Neuron (in vitro differentiated cells): ENCODE data around the gene ZDHHC16.
"Not testable (repeated sequence)": the region's sequence is repeated elsewhere in the genome, so short reads cannot be mapped to it uniquely, and the experiment has no call there.

Source experiments
- H2AFZ ChIP-seq: one replicate; pipeline ENCODE4 v1.6.1; 2013; ENCODE audit warnings: low read depth, mild to moderate bottlenecking, inconsistent platforms, low read length, moderate library complexity
- H3K27me3 ChIP-seq: one replicate; pipeline ENCODE4 v1.6.1; 2013; ENCODE audit warnings: low read length; ENCODE audit not compliant: insufficient read depth
- H3K36me3 ChIP-seq: one replicate; pipeline ENCODE4 v1.6.1; 2013; ENCODE audit warnings: low read length; ENCODE audit not compliant: insufficient read depth
- H3K4me1 ChIP-seq: one replicate; pipeline ENCODE4 v1.6.1; 2013; ENCODE audit warnings: low read length; ENCODE audit not compliant: insufficient read depth
- H3K4me3 ChIP-seq: 2 replicates; pipeline ENCODE4 v1.5.1; 2013; ENCODE audit warnings: mild to moderate bottlenecking, low read length, moderate library complexity
- H3K9me3 ChIP-seq: one replicate; pipeline ENCODE4 v1.6.1; 2013; ENCODE audit warnings: low read length

ZDHHC16 gene

GRCh38 chr10:97416565-97416964 lies 29.4 kb upstream of the ZDHHC16 start:
- Histone ChIP-seq H3K27me3 (no peaks in the 10 kb centered on the region), H3K4me3 (no peak overlapping the region), H3K4me1 (peaks cover 8% of the 10 kb centered on the region), H2AFZ (no peak overlapping the region), H3K36me3 (no peaks in the 10 kb centered on the region), H3K9me3 (no peaks in the 10 kb centered on the region)

- H3K9me3 ChIP-seq, H3K36me3 ChIP-seq, H2AFZ ChIP-seq, H3K27me3 ChIP-seq, H3K4me3 ChIP-seq: not testable (repeated sequence)
- peaks cover 23% of the 10 kb centered on the region for H3K4me1 ChIP-seq
These were observed 22.2 kb upstream of the ZDHHC16 start for GRCh38 chr10:97423757-97424098.

GRCh38 chr10:97425964-97426775 lies 19.8 kb upstream of the ZDHHC16 start, which contains the start of gene PGAM1:
TSS of gene PGAM1 (plus strand) at chr10:97426191. CDS start at chr10:97426308, 117 bp downstream.
- H3K4me1 ChIP-seq: peaks cover 27% of the 10 kb centered on the region
- H3K4me3 ChIP-seq: peak within 1 kb of the TSS; percentile 92
- H3K9me3 ChIP-seq: no peaks in the 10 kb centered on the region
- H3K36me3 ChIP-seq: peaks cover 11% of the 10 kb centered on the region
- H3K27me3 ChIP-seq: no peaks in the 10 kb centered on the region
- peak within 1 kb of the TSS; percentile 65 for H2AFZ ChIP-seq

GRCh38 chr10:97426776-97427570 lies 19.0 kb upstream of the ZDHHC16 start:
- Histone ChIP-seq H3K4me3 (peak overlapping the region; percentile 92), H3K4me1 (peaks cover 27% of the 10 kb centered on the region), H3K27me3 (no peaks in the 10 kb centered on the region), H2AFZ (no peak overlapping the region), H3K36me3 (peaks cover 19% of the 10 kb centered on the region), H3K9me3 (no peaks in the 10 kb centered on the region)

GRCh38 chr10:97427571-97428179 lies 18.3 kb upstream of the ZDHHC16 start:
- Histone ChIP-seq H3K4me3 (peak overlapping the region; percentile 92), H3K27me3 (no peaks in the 10 kb centered on the region), H3K36me3 (peaks cover 22% of the 10 kb centered on the region), H3K9me3 (no peaks in the 10 kb centered on the region), H2AFZ (no peak overlapping the region), H3K4me1 (peaks cover 27% of the 10 kb centered on the region)

- H3K36me3 ChIP-seq: peaks cover 26% of the 10 kb centered on the region
- H3K4me1 ChIP-seq: peaks cover 27% of the 10 kb centered on the region
- peak overlapping the region; percentile 92 for H3K4me3 ChIP-seq
- H3K9me3 ChIP-seq: no peaks in the 10 kb centered on the region
- no peaks in the 10 kb centered on the region for H3K27me3 ChIP-seq
- H2AFZ ChIP-seq: no peak overlapping the region
These were observed 17.4 kb upstream of the ZDHHC16 start for GRCh38 chr10:97428572-97428981.

GRCh38 chr10:97434055-97434454 lies 11.9 kb upstream of the ZDHHC16 start:
- no peaks in the 10 kb centered on the region for H3K27me3 ChIP-seq
- peaks cover 71% of the 10 kb centered on the region for H3K36me3 ChIP-seq
- H2AFZ ChIP-seq: no peak overlapping the region
- no peak overlapping the region for H3K4me3 ChIP-seq
- peaks cover 2% of the 10 kb centered on the region for H3K4me1 ChIP-seq
- no peaks in the 10 kb centered on the region for H3K9me3 ChIP-seq

GRCh38 chr10:97434557-97434956 lies 11.4 kb upstream of the ZDHHC16 start:
- no peak overlapping the region for H3K4me3 ChIP-seq
- H3K36me3 ChIP-seq: peaks cover 75% of the 10 kb centered on the region
- H3K9me3 ChIP-seq: no peaks in the 10 kb centered on the region
- H3K4me1 ChIP-seq: no peaks in the 10 kb centered on the region
- no peaks in the 10 kb centered on the region for H3K27me3 ChIP-seq
- H2AFZ ChIP-seq: no peak overlapping the region

- no peak overlapping the region for H3K4me3 ChIP-seq
These were observed 10.8 kb upstream of the ZDHHC16 start for GRCh38 chr10:97435211-97435610.

GRCh38 chr10:97442277-97442676 lies 3.7 kb upstream of the ZDHHC16 start:
- Histone ChIP-seq H3K4me3 (no peak overlapping the region), H2AFZ (no peak overlapping the region), H3K27me3 (no peaks in the 10 kb centered on the region), H3K9me3 (no peaks in the 10 kb centered on the region), H3K36me3 (peaks cover 36% of the 10 kb centered on the region), H3K4me1 (peaks cover 14% of the 10 kb centered on the region)

More at GRCh38 chr10:97435211-97435610, 10.8 kb upstream of the ZDHHC16 start:
- Histone ChIP-seq H3K4me1 (no peaks in the 10 kb centered on the region), H3K9me3 (no peaks in the 10 kb centered on the region), H3K36me3 (peaks cover 75% of the 10 kb centered on the region), H2AFZ (no peak overlapping the region), H3K27me3 (no peaks in the 10 kb centered on the region)

GRCh38 chr10:97444212-97444611 lies 1.8 kb upstream of the ZDHHC16 start:
- Histone ChIP-seq H3K4me3 (peak overlapping the region; percentile 4), H2AFZ (no peak overlapping the region)

GRCh38 chr10:97445357-97445721 lies 636 bp upstream of the ZDHHC16 start:
- H3K27me3 ChIP-seq: no peaks in the 10 kb centered on the region
- peaks cover 15% of the 10 kb centered on the region for H3K36me3 ChIP-seq
- H2AFZ ChIP-seq: peak overlapping the region; percentile 69
- peaks cover 16% of the 10 kb centered on the region for H3K4me1 ChIP-seq
- H3K4me3 ChIP-seq: peak overlapping the region; percentile 82
- H3K9me3 ChIP-seq: no peaks in the 10 kb centered on the region

More at GRCh38 chr10:97444212-97444611, 1.8 kb upstream of the ZDHHC16 start:
- H3K27me3 ChIP-seq: no peaks in the 10 kb centered on the region
- H3K36me3 ChIP-seq: peaks cover 22% of the 10 kb centered on the region
- no peaks in the 10 kb centered on the region for H3K9me3 ChIP-seq
- peaks cover 14% of the 10 kb centered on the region for H3K4me1 ChIP-seq

- Histone ChIP-seq H3K4me3 (no peak overlapping the region), H2AFZ (no peak overlapping the region), H3K36me3 (peaks cover 46% of the 10 kb centered on the region), H3K4me1 (peaks cover 14% of the 10 kb centered on the region), H3K9me3 (no peaks in the 10 kb centered on the region), H3K27me3 (no peaks in the 10 kb centered on the region)
These were observed 4.9 kb downstream of the ZDHHC16 start for GRCh38 chr10:97450828-97451227.
